Skeletal muscle tissue (tissue), 1 donor: ENCODE measurements around the gene ATF5. TPM values are rescaled to one million over a fixed set of nuclear protein-coding genes. Genes with fewer than 3 reads are reported as not detected.

Source experiments
- total RNA-seq: library from RNA; depleted of rRNA; stranded (reverse); fragments of >200 nt; gene quantifications from one replicate; pipeline ENCODE4 v1.2.3, GENCODE V29; 2014

ATF5 gene
- total RNA-seq, 1 donor from 2014 or later, result 2.1 TPM

Other genes with a start within 250 kb of the ATF5 start
- gene ADM5, start 239.6 kb upstream of the ATF5 start, total RNA-seq, result 1.0 TPM
- gene CPT1C, start 238.1 kb upstream of the ATF5 start, total RNA-seq, result 4.7 TPM
- gene TSKS, start 165.9 kb upstream of the ATF5 start, total RNA-seq, result under 0.01 TPM
- 32.9 TPM for gene AP2A1, start 162.2 kb upstream of the ATF5 start, total RNA-seq
- 12.5 TPM for gene FUZ, start 115.9 kb upstream of the ATF5 start, total RNA-seq
- gene MED25, start 110.9 kb upstream of the ATF5 start, total RNA-seq, result 11.0 TPM
- gene PTOV1, start 78.0 kb upstream of the ATF5 start, total RNA-seq, result 63.7 TPM
- gene PNKP, start 61.6 kb upstream of the ATF5 start, total RNA-seq, result 17.2 TPM
- 3.1 TPM for gene AKT1S1, start 51.9 kb upstream of the ATF5 start, total RNA-seq
- 7.3 TPM for gene TBC1D17, start 51.5 kb upstream of the ATF5 start, total RNA-seq
- 0.52 TPM for gene IL4I1, start 32.3 kb upstream of the ATF5 start, total RNA-seq
- 16.2 TPM for gene NUP62, start 299 bp downstream of the ATF5 start, total RNA-seq
- gene SIGLEC11, start 32.0 kb downstream of the ATF5 start, total RNA-seq, result 1.6 TPM
- gene VRK3, start 96.2 kb downstream of the ATF5 start, total RNA-seq, result 8.9 TPM
- gene ZNF473, start 96.8 kb downstream of the ATF5 start, total RNA-seq, result 4.7 TPM
- gene IZUMO2, start 234.1 kb downstream of the ATF5 start, total RNA-seq, result not detected